ENCODE measurements around the gene SDHA. TPM values are rescaled to one million over a fixed set of nuclear protein-coding genes. Genes with fewer than 3 reads are reported as not detected.

SDHA gene
- total RNA-seq, 2 experiments from 2014 or later: 159 to 161 TPM

- ChIA-PET POLR2A (no interaction called here), CTCF (no interaction called here)
These were observed 32.7 kb upstream of the SDHA start for GRCh38 chr5:185095-186070.

- POLR2A ChIA-PET: no interaction called here
- CTCF ChIA-PET: no interaction called here
These were observed 31.8 kb upstream of the SDHA start for GRCh38 chr5:186091-187041.

- CTCF ChIA-PET: no interaction called here
- POLR2A ChIA-PET: no interaction called here
These were observed 31.1 kb upstream of the SDHA start for GRCh38 chr5:187042-187431.

- ChIA-PET POLR2A (interaction anchor here (1.2 kb wide), 1 partner anchor 31 kb away, joined by 6 read pairs; the partner anchor contains the start of gene SDHA), CTCF (interaction anchor here (0.6 to 1.1 kb wide), 4 partner anchors 9 to 60 kb away, joined by 3 to 5 read pairs (median 3); partner anchors contain the start of genes CCDC127 and SDHA)
These were observed 30.3 kb upstream of the SDHA start for GRCh38 chr5:187617-188451.

GRCh38 chr5:188488-189481 is 29.3 kb upstream of the SDHA start:
- ChIA-PET POLR2A (interaction anchor here (1.2 kb wide), 1 partner anchor 30 kb away, joined by 6 read pairs; the partner anchor contains the start of gene SDHA), CTCF (interaction anchor here (0.6 to 1.1 kb wide), 4 partner anchors 10 to 59 kb away, joined by 3 to 5 read pairs (median 3); partner anchors contain the start of genes CCDC127 and SDHA)

- POLR2A ChIA-PET: no interaction called here
- CTCF ChIA-PET: no interaction called here
These were observed 28.6 kb upstream of the SDHA start for GRCh38 chr5:189486-189885.

- POLR2A ChIA-PET: no interaction called here
- CTCF ChIA-PET: no interaction called here
These were observed 28.1 kb upstream of the SDHA start for GRCh38 chr5:189976-190365.

GRCh38 chr5:190366-191035 is 27.6 kb upstream of the SDHA start:
- ChIA-PET POLR2A (no interaction called here), CTCF (no interaction called here)

GRCh38 chr5:191036-191948 is 26.8 kb upstream of the SDHA start, which contains the start of gene LRRC14B:
TSS of gene LRRC14B (plus strand) at chr5:191495. CDS start at chr5:191539, 44 bp downstream.
- ChIA-PET CTCF (no interaction called here), POLR2A (no interaction called here)

- CTCF ChIA-PET: no interaction called here
These were observed 26.0 kb upstream of the SDHA start for GRCh38 chr5:191949-192690.

GRCh38 chr5:192691-192969 is 25.5 kb upstream of the SDHA start:
- CTCF ChIA-PET: no interaction called here
- POLR2A ChIA-PET: no interaction called here

More at GRCh38 chr5:191949-192690, 26.0 kb upstream of the SDHA start:
- POLR2A ChIA-PET: no interaction called here

GRCh38 chr5:192970-193831 is 24.9 kb upstream of the SDHA start:
- ChIA-PET POLR2A (no interaction called here), CTCF (interaction anchor here (1.1 kb wide), 1 partner anchor 26 kb away, joined by 5 read pairs; no protein-coding TSS in a partner anchor)

- CTCF ChIA-PET: interaction anchor here (1.1 kb wide), 1 partner anchor 25 kb away, joined by 5 read pairs; no protein-coding TSS in a partner anchor
- POLR2A ChIA-PET: no interaction called here
These were observed 24.0 kb upstream of the SDHA start for GRCh38 chr5:194102-194501.

GRCh38 chr5:194603-195209 is 23.4 kb upstream of the SDHA start:
- ChIA-PET POLR2A (no interaction called here), CTCF (interaction anchor here (1.1 kb wide), 1 partner anchor 24 kb away, joined by 5 read pairs; no protein-coding TSS in a partner anchor)
